ENCODE measurements around the gene TRAPPC12.
"Not testable (repeated sequence)": the region's sequence is repeated elsewhere in the genome, so short reads cannot be mapped to it uniquely, and the experiment has no call there.

Gene TRAPPC12

GRCh38 chr2:3451926-3452671, 72.6 kb downstream of the TRAPPC12 start:
- peaks cover 28 to 98% (median 68%) of the 10 kb centered on the region in 11 experiments for H3K36me3 ChIP-seq
- peaks cover 0 to 9% (median 0%) of the 10 kb centered on the region in 11 experiments; a peak in 3 of 22 replicates for H3K9me3 ChIP-seq (replicated peaks in 1 of 11)
- peaks cover 0 to 64% (median 37%) of the 10 kb centered on the region in 10 experiments; a peak in 15 of 20 replicates for H3K4me1 ChIP-seq
- peaks cover 39 to 66% (median 52%) of the 10 kb centered on the region in 11 experiments for H3K27me3 ChIP-seq
- no peak for TF ChIP-seq Cebpa-rat (IDR thresholded peaks at IDR 0.05)
- H3K9ac ChIP-seq: no peak overlapping the region
- peaks cover 26 to 88% (median 63%) of the 10 kb centered on the region in 11 experiments; a peak in 21 of 22 replicates for H4K20me1 ChIP-seq
- H3K27ac ChIP-seq: no peak overlapping the region
- H3K4me2 ChIP-seq: peak overlapping the region in 4 of 11 experiments; percentile 2 to 29 (median 18); a peak in 5 of 22 replicates
- H3K4me3 ChIP-seq: no peak overlapping the region

DNA sequence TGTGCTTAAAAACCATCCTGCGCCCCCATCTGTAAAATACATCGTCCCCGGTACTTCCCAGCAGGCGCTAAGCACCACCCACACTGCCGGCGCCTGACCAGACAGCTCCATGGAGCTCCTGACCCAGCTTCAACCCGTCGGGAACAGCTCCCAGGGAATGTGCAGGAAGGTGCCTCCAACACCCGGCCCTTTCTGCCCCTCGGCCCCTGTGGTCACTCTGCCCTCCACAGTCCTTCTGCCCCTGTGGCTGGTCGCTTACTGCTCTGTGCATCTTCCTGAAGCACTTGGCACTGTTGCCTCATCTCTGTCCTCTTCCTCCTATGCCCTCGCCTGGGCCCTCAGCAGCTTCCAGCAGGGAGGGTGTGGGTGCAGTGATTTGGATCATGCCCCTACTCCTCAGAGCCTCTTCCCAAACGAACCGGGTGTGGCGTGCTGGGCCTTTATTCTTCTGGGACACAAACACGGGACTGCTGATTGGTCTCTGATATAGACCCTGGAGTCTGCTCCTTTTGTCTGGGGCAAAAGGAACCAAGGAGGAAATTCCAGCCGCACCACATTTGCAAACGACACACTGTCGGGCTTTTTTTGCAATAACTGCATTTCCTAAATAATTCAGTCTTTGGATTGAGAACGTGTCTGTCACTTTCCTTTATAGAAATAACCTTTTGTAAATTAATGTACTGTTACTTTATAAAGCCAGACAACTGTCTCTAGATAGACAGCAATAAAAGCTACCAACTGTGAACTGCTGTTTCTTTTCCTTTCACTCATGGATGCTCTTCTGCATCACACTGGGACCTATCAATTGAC, 73.9 kb downstream of the TRAPPC12 start:
- Histone ChIP-seq H3K9ac (no peak overlapping the region; a peak in 1 of 22 replicates), H3K36me3 (peaks cover 25 to 96% (median 63%) of the 10 kb centered on the region in 11 experiments), H3K4me3 (no peak overlapping the region), H3K4me2 (peak overlapping the region in 8 of 11 experiments; percentile 4 to 76 (median 27); a peak in 13 of 22 replicates), H3K9me3 (replicated peaks in 1 of 11) (peaks cover 0 to 9% (median 0%) of the 10 kb centered on the region in 11 experiments; a peak in 3 of 22 replicates), H3K27me3 (peaks cover 39 to 75% (median 57%) of the 10 kb centered on the region in 11 experiments), H3K4me1 (peaks cover 0 to 74% (median 46%) of the 10 kb centered on the region in 10 experiments; a peak in 15 of 20 replicates), H3K27ac (no peak overlapping the region), H4K20me1 (peaks cover 31 to 99% (median 69%) of the 10 kb centered on the region in 11 experiments; a peak in 21 of 22 replicates)
- TF ChIP-seq Cebpa-rat (IDR thresholded peaks at IDR 0.05): no peak

DNA sequence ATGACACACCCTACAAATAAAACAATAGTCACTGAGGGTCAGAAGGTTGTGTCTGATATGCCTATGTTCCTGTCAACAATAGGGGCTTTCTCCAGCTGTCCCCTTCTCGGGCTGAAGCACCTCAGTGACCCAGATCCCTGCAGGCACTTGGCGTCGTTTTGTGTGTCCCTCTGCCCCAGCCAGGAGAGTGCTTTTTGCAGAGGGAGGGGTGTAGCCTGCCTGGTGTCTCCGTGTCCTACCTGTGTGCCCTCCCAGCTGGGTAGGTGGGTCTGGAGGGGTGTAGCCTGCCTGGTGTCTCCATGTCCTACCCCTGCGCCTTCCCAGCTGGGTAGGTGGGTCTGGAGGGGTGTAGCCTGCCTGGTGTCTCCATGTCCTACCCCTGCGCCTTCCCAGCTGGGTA, 74.5 kb downstream of the TRAPPC12 start:
- H4K20me1 ChIP-seq: peaks cover 32 to 98% (median 75%) of the 10 kb centered on the region in 11 experiments; a peak in 21 of 22 replicates
- H3K36me3 ChIP-seq: peaks cover 19 to 96% (median 57%) of the 10 kb centered on the region in 11 experiments
- H3K4me2 ChIP-seq: peak overlapping the region in 7 of 11 experiments; percentile 4 to 76 (median 28); a peak in 10 of 22 replicates

GRCh38 chr2:3454802-3455201, 75.3 kb downstream of the TRAPPC12 start:
- Histone ChIP-seq H3K4me3 (no peak overlapping the region), H4K20me1 (peaks cover 35 to 98% (median 77%) of the 10 kb centered on the region in 11 experiments; a peak in 21 of 22 replicates), H3K27me3 (peaks cover 40 to 79% (median 66%) of the 10 kb centered on the region in 11 experiments), H3K4me2 (peak overlapping the region in 6 of 11 experiments; percentile 15 to 76 (median 29); a peak in 8 of 22 replicates), H3K27ac (no peak overlapping the region), H3K9ac (no peak overlapping the region), H3K4me1 (peaks cover 0 to 87% (median 57%) of the 10 kb centered on the region in 10 experiments; a peak in 16 of 20 replicates), H3K9me3 (replicated peaks in 1 of 11) (peaks cover 0 to 9% (median 0%) of the 10 kb centered on the region in 11 experiments; a peak in 3 of 22 replicates), H3K36me3 (peaks cover 11 to 90% (median 49%) of the 10 kb centered on the region in 11 experiments; a peak in 21 of 22 replicates)
- TF ChIP-seq Cebpa-rat (IDR thresholded peaks at IDR 0.05): no peak

More for the DNA sequence above, 74.5 kb downstream of the TRAPPC12 start:
- H3K27me3 ChIP-seq: peaks cover 39 to 75% (median 60%) of the 10 kb centered on the region in 11 experiments
- H3K27ac ChIP-seq; H3K9ac ChIP-seq; H3K4me3 ChIP-seq; H3K9me3 ChIP-seq (replicated peaks in 1 of 11): not testable (repeated sequence)
- peaks cover 0 to 80% (median 51%) of the 10 kb centered on the region in 10 experiments; a peak in 16 of 20 replicates for H3K4me1 ChIP-seq

DNA sequence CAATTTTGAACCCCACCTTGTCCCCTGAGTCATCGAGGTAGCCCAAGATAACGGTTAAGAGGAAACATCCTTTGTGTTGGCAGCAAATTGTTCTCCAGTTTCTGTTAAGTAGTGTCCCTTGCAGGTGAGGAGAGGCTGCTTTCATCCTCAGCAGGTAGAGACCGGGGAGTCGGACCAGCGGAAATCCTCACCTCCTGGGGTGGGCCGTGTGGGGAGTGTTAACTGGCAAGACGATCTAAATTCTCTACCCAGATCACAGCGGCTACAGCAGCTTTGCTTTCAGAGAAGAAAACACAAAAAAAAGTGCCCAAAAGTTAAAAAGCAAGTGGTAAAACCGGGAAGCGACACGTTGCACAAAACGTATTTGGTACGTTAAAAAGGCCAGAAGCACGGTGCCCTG, 76.6 kb downstream of the TRAPPC12 start:
- H3K9me3 ChIP-seq (replicated peaks in 1 of 11): peaks cover 0 to 9% (median 0%) of the 10 kb centered on the region in 11 experiments; a peak in 3 of 22 replicates
- TF ChIP-seq Cebpa-rat (IDR thresholded peaks at IDR 0.05): no peak
- no peak overlapping the region for H3K27ac ChIP-seq
- peaks cover 48 to 79% (median 66%) of the 10 kb centered on the region in 11 experiments for H3K27me3 ChIP-seq
- peaks cover 6 to 88% (median 61%) of the 10 kb centered on the region in 10 experiments; a peak in 19 of 20 replicates for H3K4me1 ChIP-seq
- H3K36me3 ChIP-seq: peaks cover 8 to 77% (median 39%) of the 10 kb centered on the region in 11 experiments; a peak in 20 of 22 replicates
- H3K9ac ChIP-seq: no peak overlapping the region
- peak overlapping the region in 8 of 11 experiments; percentile 22 to 76 (median 56); a peak in 13 of 22 replicates for H3K4me2 ChIP-seq
- H3K4me3 ChIP-seq: no peak overlapping the region
- H4K20me1 ChIP-seq: peaks cover 38 to 98% (median 79%) of the 10 kb centered on the region in 11 experiments; a peak in 21 of 22 replicates

GRCh38 chr2:3457524-3458395, 78.3 kb downstream of the TRAPPC12 start:
- Histone ChIP-seq H3K4me1 (peaks cover 18 to 92% (median 76%) of the 10 kb centered on the region in 10 experiments), H3K27me3 (peaks cover 33 to 66% (median 52%) of the 10 kb centered on the region in 11 experiments), H3K9ac (no peak overlapping the region), H3K27ac (no peak overlapping the region), H3K9me3 (replicated peaks in 1 of 11) (peaks cover 0 to 9% (median 0%) of the 10 kb centered on the region in 11 experiments; a peak in 3 of 22 replicates), H3K36me3 (peaks cover 8 to 60% (median 25%) of the 10 kb centered on the region in 11 experiments; a peak in 17 of 22 replicates), H3K4me3 (no peak overlapping the region), H4K20me1 (peaks cover 27 to 87% (median 66%) of the 10 kb centered on the region in 11 experiments; a peak in 21 of 22 replicates), H3K4me2 (peak overlapping the region in 8 of 11 experiments; percentile 45 to 98 (median 78); a peak in 17 of 22 replicates)
- no peak for TF ChIP-seq Cebpa-rat (IDR thresholded peaks at IDR 0.05)

GRCh38 chr2:3458396-3459184, 79.1 kb downstream of the TRAPPC12 start:
- Histone ChIP-seq H3K36me3 (peaks cover 0 to 53% (median 25%) of the 10 kb centered on the region in 11 experiments; a peak in 16 of 22 replicates), H4K20me1 (peaks cover 18 to 83% (median 58%) of the 10 kb centered on the region in 11 experiments; a peak in 20 of 22 replicates), H3K4me1 (peaks cover 23 to 93% (median 81%) of the 10 kb centered on the region in 10 experiments), H3K27ac (no peak overlapping the region), H3K4me3 (no peak overlapping the region), H3K4me2 (peak overlapping the region in 8 of 11 experiments; percentile 74 to 98 (median 90); a peak in 16 of 22 replicates), H3K27me3 (peaks cover 25 to 58% (median 43%) of the 10 kb centered on the region in 11 experiments), H3K9ac (no peak overlapping the region), H3K9me3 (replicated peaks in 1 of 11) (peaks cover 0 to 9% (median 0%) of the 10 kb centered on the region in 11 experiments; a peak in 3 of 22 replicates)
- no peak for TF ChIP-seq Cebpa-rat (IDR thresholded peaks at IDR 0.05)

Data from BLaER1 treated with 17β-estradiol and CSF1 and Interleukin-3, amounts not matched to agents 10 nM and 100 nM (cell line).